ENCODE data around the gene WFDC12. TPM values are rescaled to one million over a fixed set of nuclear protein-coding genes. Genes with fewer than 3 reads are reported as not detected.
A peak's percentile ranks its signal among the peaks of the same experiment; 100 is the strongest.

Gene WFDC12
- total RNA-seq, 2 donors from 2014 or later: not detected

DNA sequence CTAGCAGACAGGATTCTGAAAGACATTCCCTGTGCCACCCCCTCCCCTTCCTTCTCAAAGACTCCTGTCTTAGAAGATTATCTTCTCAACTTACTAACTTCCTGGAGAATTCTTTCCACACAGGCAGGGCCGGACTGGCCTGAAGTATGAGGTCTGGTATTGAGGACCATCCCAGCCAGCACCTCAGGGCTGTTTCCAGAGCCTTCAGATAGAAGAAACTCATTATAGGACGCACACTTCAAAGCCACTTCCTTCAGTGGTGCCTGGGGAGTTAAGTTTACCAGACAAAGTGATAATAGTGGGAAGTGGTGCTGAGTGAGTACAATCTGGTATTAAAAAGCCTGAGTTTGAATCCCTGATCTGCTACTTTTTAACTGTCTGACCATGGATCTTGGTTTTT, 39.0 kb downstream of the WFDC12 start:
- Histone ChIP-seq H3K36me3 (no peaks in the 10 kb centered on the region), H3K4me3 (no peak overlapping the region), H3K9me3 (no peaks in the 10 kb centered on the region), H3K27ac (no peak overlapping the region), H3K4me1 (replicated peaks) (no peaks in the 10 kb centered on the region), H3K27me3 (replicated peaks; ENCODE audit: insufficient read depth) (no peaks in the 10 kb centered on the region)
- no peak for DNase-seq (ENCODE audit: low spot score)
- intact Hi-C loops (cut with DNase I): no loop called here
- TF ChIP-seq POLR2AphosphoS5 (IDR thresholded peaks at IDR 0.05) (no peak), POLR2A (IDR thresholded peaks at IDR 0.05) (no peak)
- TF ChIP-seq, protein P1, sequence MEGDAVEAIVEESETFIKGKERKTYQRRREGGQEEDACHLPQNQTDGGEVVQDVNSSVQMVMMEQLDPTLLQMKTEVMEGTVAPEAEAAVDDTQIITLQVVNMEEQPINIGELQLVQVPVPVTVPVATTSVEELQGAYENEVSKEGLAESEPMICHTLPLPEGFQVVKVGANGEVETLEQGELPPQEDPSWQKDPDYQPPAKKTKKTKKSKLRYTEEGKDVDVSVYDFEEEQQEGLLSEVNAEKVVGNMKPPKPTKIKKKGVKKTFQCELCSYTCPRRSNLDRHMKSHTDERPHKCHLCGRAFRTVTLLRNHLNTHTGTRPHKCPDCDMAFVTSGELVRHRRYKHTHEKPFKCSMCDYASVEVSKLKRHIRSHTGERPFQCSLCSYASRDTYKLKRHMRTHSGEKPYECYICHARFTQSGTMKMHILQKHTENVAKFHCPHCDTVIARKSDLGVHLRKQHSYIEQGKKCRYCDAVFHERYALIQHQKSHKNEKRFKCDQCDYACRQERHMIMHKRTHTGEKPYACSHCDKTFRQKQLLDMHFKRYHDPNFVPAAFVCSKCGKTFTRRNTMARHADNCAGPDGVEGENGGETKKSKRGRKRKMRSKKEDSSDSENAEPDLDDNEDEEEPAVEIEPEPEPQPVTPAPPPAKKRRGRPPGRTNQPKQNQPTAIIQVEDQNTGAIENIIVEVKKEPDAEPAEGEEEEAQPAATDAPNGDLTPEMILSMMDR (IDR thresholded peaks at IDR 0.05): no peak
- 62% methylated on average over 2 of the region's 2 CpGs for WGBS

DNA sequence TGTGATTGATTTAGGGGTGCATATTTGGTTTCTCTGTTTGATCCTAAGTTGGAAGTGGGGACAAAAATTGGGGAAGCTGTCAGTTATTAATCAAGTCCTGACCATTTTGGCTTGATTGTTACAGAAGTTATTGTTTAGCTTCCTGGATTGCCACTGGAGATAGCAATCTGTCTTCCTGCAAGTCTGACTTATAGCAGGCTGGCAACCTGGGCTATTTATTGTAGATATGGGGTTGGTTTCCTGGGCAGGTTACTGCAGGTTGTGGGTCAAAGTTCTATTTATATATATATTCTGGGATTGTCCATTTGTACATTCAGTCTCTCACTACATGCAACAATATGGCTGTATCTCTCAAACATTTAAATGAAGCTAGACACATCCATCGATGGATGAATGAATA, 41.1 kb downstream of the WFDC12 start:
- Histone ChIP-seq H3K4me3 (no peak overlapping the region), H3K9me3 (no peaks in the 10 kb centered on the region), H3K36me3 (no peaks in the 10 kb centered on the region), H3K27me3 (replicated peaks; ENCODE audit: insufficient read depth) (no peaks in the 10 kb centered on the region), H3K4me1 (replicated peaks) (no peaks in the 10 kb centered on the region), H3K27ac (no peak overlapping the region)
- 93% methylated on average over 1 of the region's 1 CpG for WGBS
- intact Hi-C loops (cut with DNase I): no loop called here
- DNase-seq (ENCODE audit: low spot score): no peak
- TF ChIP-seq POLR2AphosphoS5 (IDR thresholded peaks at IDR 0.05) (no peak), POLR2A (IDR thresholded peaks at IDR 0.05) (no peak)
- TF ChIP-seq, protein P1 (IDR thresholded peaks at IDR 0.05): no peak

- TF ChIP-seq POLR2A (IDR thresholded peaks at IDR 0.05) (no peak), POLR2AphosphoS5 (IDR thresholded peaks at IDR 0.05) (no peak)
- TF ChIP-seq, protein P1 (IDR thresholded peaks at IDR 0.05): no peak
- Histone ChIP-seq H3K27ac (no peak overlapping the region), H3K27me3 (replicated peaks; ENCODE audit: insufficient read depth) (no peaks in the 10 kb centered on the region), H3K36me3 (no peaks in the 10 kb centered on the region), H3K4me3 (no peak overlapping the region), H3K4me1 (replicated peaks) (no peaks in the 10 kb centered on the region), H3K9me3 (no peaks in the 10 kb centered on the region)
- WGBS: 98% methylated on average over 3 of the region's 3 CpGs
- intact Hi-C loops (cut with DNase I): no loop called here
- DNase-seq (ENCODE audit: low spot score): no peak
These were observed 41.8 kb downstream of the WFDC12 start for GRCh38 chr20:45082468-45082867.

GRCh38 chr20:45080867-45081624, 43.2 kb downstream of the WFDC12 start:
- Histone ChIP-seq H3K36me3 (no peaks in the 10 kb centered on the region), H3K27me3 (replicated peaks; ENCODE audit: insufficient read depth) (no peaks in the 10 kb centered on the region), H3K27ac (no peak overlapping the region), H3K4me1 (replicated peaks) (no peaks in the 10 kb centered on the region), H3K4me3 (no peak overlapping the region), H3K9me3 (no peaks in the 10 kb centered on the region)
- WGBS: 80% methylated on average over 5 of the region's 5 CpGs
- TF ChIP-seq, protein P1 (IDR thresholded peaks at IDR 0.05): peak in 1 of 4 experiments; percentile 8
- TF ChIP-seq POLR2AphosphoS5 (IDR thresholded peaks at IDR 0.05): no peak
- TF ChIP-seq POLR2A (IDR thresholded peaks at IDR 0.05): no peak
- intact Hi-C loops (cut with DNase I): no loop called here
- no peak for DNase-seq (ENCODE audit: low spot score)

GRCh38 chr20:45077559-45077958, 46.7 kb downstream of the WFDC12 start:
- WGBS: 93% methylated on average over 3 of the region's 3 CpGs
- Histone ChIP-seq H3K27me3 (replicated peaks; ENCODE audit: insufficient read depth) (no peaks in the 10 kb centered on the region), H3K36me3 (peaks cover 3 to 8% of the 10 kb centered on the region in 2 donors), H3K9me3 (no peaks in the 10 kb centered on the region), H3K4me1 (replicated peaks) (no peaks in the 10 kb centered on the region), H3K27ac (no peak overlapping the region), H3K4me3 (no peak overlapping the region)
- no peak for DNase-seq (ENCODE audit: low spot score)
- TF ChIP-seq POLR2AphosphoS5 (IDR thresholded peaks at IDR 0.05): no peak
- TF ChIP-seq, protein P1 (IDR thresholded peaks at IDR 0.05): no peak
- TF ChIP-seq POLR2A (IDR thresholded peaks at IDR 0.05): no peak
- intact Hi-C loops (cut with DNase I): no loop called here
